Right ventricle myocardium superior (tissue), 1 donor: ENCODE results near the gene ACOX1. TPM values are rescaled to one million over a fixed set of nuclear protein-coding genes. Genes with fewer than 3 reads are reported as not detected.
"Not testable (repeated sequence)": the region's sequence is repeated elsewhere in the genome, so short reads cannot be mapped to it uniquely, and the experiment has no call there.

ENCODE experiments used
- ATAC-seq: fragments of 200-7000 bp; cut with Tn5 transposase; one replicate; pipeline ENCODE4 v1.9.1; 2020; ENCODE audit warnings: mild to moderate bottlenecking; ENCODE audit not compliant: poor library complexity
- DNase-seq: peaks from one replicate; pipeline ENCODE4 v3.0.0-alpha.2; 2020
- intact Hi-C: fragments of 100-400 bp; cut with DNase I; formaldehyde crosslinking; loops from one replicate; pipeline ENCODE4 v1.11.2; 2022
- total RNA-seq: library from RNA; stranded (reverse); fragmentation: NEBNext Ultra II Directional; extraction: Animal tissue kit (Norgen Biotek cat#: 25700); gene quantifications from one replicate; pipeline ENCODE4 v1.2.1, GENCODE V29; 2021
- donor health status: DM: no; HTN: yes; CAD: no; lungs with severe emphysema.

ACOX1 gene
- total RNA-seq, 1 donor from 2014 or later, result 83.6 TPM

DNA sequence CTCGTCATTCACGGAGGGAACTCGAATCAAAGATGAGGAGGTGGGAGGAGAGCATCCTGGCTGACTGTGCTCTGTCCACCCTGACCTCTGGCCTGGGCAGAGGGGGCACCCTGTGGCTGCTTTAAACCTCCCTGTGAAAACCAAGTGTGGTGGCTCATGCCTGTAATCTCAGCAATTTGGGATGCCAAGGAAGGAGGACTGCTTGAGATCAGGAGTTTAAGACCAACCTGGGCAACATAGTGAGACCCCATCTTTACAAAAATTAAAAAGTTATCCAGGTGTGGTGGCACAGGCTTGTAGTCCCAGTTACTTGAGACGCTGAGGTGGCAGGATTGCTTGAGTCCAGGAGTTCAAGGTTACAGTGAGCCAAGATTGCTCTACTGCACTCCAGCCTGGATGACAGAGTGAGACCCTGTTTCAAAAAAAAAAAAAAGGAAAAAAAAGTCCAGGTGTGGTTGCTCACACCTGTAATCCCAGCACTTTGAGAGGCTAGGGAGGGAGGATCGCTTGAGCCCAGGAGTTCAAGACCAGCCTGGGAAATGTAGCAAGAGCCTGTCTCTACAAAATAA lies 15.9 kb upstream of the ACOX1 start:
- ATAC-seq (no peak), DNase-seq (no peak)
- intact Hi-C loops, result no loop called here

DNA sequence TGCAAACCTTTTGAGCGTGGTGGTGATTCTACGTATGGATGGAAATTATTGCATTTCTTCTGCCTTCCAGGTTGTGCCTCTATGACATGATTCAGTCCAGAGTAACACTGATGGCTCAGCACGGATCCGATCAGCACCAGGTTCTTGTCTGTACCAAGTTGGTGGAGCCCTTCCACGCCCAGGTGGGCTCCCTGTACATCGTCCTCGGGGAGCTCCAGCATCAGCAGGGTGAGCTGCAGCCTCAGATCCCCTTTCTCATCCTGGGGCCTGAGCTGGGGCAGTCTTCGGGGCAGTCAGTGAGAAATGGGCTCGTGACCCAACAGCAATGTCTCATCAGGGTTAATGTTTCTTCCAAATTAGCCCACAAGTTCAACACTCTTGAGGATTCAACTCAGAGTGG lies 12.4 kb upstream of the ACOX1 start:
- intact Hi-C loops, result no loop called here
- ATAC-seq (no peak), DNase-seq (peak; percentile 2)

GRCh38 chr17:75987041-75987440 lies 8.1 kb upstream of the ACOX1 start:
- ATAC-seq (no peak), DNase-seq (no peak)
- intact Hi-C loops, result no loop called here

- intact Hi-C loops, result no loop called here
- ATAC-seq (no peak), DNase-seq (peak; percentile 1)
These were observed 7.0 kb upstream of the ACOX1 start for GRCh38 chr17:75985986-75986385.

- no peak for DNase-seq
- intact Hi-C loops, result no loop called here
- no peak for ATAC-seq
These were observed 4.7 kb upstream of the ACOX1 start for GRCh38 chr17:75983501-75984181.

GRCh38 chr17:75981019-75981615 lies 2.2 kb upstream of the ACOX1 start:
- DNase-seq (no peak), ATAC-seq (no peak)
- intact Hi-C loops, result no loop called here

- ATAC-seq, result no peak
- intact Hi-C loops, result no loop called here
- DNase-seq, result no peak
These were observed 1.4 kb upstream of the ACOX1 start for GRCh38 chr17:75980188-75981018.

DNA sequence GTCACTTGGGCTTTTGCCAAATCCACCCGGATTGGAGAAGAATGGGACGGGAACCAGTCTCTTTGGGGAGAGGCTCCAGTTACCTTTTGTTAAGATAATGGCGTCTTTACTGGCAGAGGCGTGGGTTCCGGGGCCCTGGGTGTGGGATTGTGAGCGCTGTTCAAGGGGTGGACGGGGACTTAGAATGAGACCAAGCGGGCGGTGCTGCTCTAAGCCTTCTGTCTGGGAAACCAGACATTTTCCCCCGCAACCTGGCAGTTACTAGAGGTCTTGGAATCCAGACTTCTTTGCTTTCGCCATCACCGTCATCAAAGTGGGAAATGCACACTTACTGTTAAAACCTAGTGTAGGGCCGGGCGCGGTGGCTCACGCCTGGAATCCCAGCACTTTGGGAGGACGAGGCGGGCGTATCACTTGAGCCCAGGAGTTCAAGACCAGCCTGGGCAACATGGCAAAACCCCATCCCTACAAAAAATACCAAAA lies 780 bp upstream of the ACOX1 start:
- DNase-seq, result peak; percentile 56
- peak; percentile 26 for ATAC-seq
- intact Hi-C loops, result loop anchor here (5.0 kb wide), 1 partner anchor 197 kb away; the partner anchor contains the start of gene UNK

GRCh38 chr17:75976175-75976848 lies 2.7 kb downstream of the ACOX1 start:
- intact Hi-C loops, result loop anchor here (5.0 kb wide), 1 partner anchor 194 kb away; the partner anchor contains the start of gene UNK
- no peak for DNase-seq
- ATAC-seq, result no peak

DNA sequence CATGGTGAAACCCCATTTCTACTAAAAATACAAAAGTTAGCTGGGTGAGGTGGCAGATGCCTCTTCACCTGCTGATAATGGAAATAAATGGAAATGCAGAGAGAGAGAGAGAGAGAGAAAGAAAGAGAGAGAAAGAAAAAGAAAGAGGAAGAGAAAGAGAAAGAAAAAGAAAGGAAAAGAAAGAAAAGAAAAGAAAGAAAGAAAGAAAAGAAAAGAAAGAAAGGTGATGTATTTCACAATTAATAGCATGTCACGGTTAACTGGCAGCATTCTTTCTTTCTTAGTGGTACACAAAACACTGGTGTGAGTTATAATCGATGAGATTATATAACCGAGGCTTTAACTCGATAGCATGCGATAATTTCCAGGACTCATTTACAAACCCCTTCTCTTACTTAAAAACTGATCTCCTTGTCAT lies 3.2 kb downstream of the ACOX1 start:
- ATAC-seq (no peak), DNase-seq (no peak)
- intact Hi-C loops, result loop anchor here (5.0 kb wide), 1 partner anchor 193 kb away; the partner anchor contains the start of gene UNK

DNA sequence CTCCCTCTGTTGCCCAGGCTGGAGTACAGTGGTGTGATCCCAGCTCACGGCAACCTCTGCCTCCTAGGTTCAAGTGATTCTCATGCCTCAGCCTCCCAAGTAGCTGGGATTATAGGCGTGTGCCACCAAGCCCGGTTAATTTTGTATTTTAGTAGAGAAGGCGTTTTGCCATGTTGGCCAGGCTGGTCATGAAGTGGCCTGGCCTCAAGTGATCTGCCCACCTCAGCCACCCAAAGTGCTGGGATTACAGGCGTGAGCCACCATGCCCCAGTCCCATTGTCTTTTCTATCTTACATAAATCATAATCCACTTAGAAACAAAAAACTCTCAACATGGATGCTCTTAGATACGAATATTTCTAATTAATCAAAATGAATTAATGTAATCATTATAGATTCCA lies 3.8 kb downstream of the ACOX1 start:
- not testable (repeated sequence) for ATAC-seq, DNase-seq
- intact Hi-C loops, result loop anchor here (5.0 kb wide), 1 partner anchor 193 kb away; the partner anchor contains the start of gene UNK

GRCh38 chr17:75970626-75971025 lies 8.3 kb downstream of the ACOX1 start:
- intact Hi-C loops, result no loop called here
- no peak for DNase-seq
- ATAC-seq, result no peak

DNA sequence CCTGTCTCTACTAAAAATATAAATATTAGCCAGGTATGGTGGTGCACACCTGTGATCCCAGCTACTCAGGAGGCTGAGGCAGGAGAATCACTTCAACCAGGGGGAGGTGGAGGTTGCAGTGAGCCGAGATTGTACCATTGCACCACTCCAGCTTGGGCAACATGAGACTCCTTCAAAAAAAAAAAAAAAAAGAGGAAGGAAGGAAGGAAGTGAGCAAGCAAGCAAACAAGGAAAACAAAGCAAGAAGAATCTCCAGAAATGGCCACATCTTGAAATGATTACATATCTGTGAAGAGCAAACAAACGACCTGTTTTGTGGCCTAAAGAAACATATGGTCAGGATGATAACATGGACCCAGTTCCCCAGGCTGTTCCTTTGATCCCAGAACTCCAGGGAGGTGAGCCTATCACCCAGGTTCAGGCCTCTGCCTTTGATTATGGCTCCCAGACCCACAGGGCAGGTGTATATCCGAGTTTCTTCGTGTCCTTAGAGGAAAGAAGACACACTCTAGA lies 8.9 kb downstream of the ACOX1 start:
- intact Hi-C loops, result no loop called here

GRCh38 chr17:75969044-75969443 lies 9.9 kb downstream of the ACOX1 start:
- DNase-seq, ATAC-seq, intact Hi-C loops: not testable (repeated sequence)

More for the DNA sequence above, 8.9 kb downstream of the ACOX1 start:
- DNase-seq (no peak), ATAC-seq (peak; percentile 19)

GRCh38 chr17:75965468-75965867 lies 13.5 kb downstream of the ACOX1 start:
- no peak for DNase-seq
- ATAC-seq, result no peak
- intact Hi-C loops, result no loop called here

DNA sequence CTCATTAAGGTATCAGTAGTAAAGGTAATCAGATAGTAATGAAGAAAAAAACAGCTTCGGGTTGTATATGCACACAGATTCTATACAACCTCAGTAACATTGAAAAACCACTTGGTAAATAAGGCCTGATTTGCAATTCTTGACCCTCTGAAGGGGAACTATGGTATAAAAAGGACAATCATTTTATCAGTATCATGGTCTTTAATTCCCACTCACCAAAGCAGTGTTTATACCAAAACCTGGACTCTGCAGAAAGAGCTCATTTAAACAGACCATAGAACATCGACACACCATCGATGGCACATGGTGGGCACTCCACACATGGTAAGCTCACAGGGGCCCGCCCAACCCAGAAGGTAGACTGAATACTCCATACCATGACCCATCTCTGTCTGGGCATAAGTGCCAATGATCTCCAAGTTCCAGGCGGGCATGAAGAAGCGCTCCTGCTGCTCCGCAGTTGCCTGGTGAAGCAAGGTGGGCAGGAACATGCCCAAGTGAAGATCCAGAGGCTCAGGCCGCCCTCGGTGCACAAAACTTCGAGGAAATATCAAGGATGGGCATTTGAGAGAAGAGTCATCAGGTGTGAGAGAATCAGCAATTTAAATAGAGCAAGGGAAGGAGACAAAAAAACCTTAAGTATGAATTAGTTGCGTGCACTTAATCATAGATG lies 19.0 kb downstream of the ACOX1 start:
- ATAC-seq (no peak), DNase-seq (no peak)
- intact Hi-C loops, result no loop called here

DNA sequence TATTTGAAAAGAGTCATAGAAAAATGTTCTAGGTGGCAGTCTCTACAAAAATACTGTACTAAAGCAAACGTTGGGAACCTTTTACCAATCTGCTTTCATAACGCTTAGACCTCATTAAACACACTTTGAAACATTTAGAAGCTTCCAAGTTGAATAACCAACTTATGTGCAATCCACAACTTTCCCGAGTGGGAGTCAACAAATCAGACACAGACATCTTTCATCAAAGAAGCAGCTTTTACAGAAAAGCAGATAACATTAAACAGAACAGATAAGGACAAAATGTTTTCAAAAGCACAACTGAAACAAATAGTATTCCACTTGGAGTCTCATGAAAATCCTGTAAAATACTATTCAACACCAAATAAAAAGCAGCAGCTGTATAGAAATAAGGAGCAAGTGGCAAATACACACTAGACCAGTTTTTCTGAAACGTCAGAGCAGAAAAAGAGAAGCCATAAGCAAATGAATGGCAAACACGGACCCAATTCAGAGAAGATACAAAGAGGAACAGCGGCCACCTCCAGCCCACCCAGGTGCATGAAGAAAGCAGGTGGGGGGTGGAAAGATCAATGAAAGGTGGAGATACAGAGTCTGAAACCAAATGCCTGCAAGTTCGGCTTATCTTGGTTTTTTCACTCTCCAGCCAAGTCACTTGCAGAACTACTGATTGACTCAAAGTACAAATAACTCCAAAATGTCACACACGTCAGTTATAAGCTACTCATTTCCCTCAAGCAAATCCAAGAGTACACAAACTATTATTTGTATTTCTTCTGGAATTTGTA lies 19.7 kb downstream of the ACOX1 start:
- ATAC-seq (peak; percentile 69), DNase-seq (no peak)
- intact Hi-C loops, result no loop called here
